ENCODE data around the gene FITM1.

The FITM1 gene

GRCh38 chr14:24165785-24166184, 35.3 kb downstream of the FITM1 start:
- no peak for FAIRE-seq

DNA sequence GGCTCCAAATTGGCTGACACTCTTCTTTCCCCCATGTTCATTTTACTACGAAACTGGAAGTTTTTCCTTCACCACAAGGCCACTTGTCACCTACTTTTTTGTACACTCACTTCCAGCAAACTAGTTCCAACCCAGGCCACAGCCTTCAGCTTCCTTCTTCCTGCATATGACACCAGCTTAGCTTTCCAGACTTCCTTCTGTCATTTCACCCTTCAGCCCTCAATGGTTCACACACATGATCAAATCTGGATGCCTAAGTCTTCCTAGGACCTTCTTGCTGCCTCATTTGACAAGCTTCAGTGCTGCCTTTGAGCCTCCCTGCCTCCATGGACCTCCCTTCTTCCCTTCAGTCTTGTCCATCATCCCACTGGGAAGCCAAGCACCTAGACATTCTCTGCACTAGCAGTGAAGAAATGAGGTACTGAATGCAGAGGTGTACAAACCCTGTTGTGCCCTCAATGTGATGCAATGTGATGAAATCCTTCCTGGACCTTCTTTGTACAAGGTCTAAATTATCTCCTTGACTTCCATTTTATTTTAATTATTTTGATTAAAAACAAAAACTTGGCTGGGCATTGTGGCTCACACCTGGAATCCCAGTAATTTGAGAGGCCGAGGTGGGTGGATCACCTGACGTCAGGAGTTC, 37.1 kb downstream of the FITM1 start:
- no peak for FAIRE-seq

GRCh38 chr14:24171422-24172260, 41.2 kb downstream of the FITM1 start, which contains the start of gene REC8:
TSS of gene REC8 (plus strand) at chr14:24172080. CDS start at chr14:24172553, 473 bp downstream.
- no peak for FAIRE-seq

DNA sequence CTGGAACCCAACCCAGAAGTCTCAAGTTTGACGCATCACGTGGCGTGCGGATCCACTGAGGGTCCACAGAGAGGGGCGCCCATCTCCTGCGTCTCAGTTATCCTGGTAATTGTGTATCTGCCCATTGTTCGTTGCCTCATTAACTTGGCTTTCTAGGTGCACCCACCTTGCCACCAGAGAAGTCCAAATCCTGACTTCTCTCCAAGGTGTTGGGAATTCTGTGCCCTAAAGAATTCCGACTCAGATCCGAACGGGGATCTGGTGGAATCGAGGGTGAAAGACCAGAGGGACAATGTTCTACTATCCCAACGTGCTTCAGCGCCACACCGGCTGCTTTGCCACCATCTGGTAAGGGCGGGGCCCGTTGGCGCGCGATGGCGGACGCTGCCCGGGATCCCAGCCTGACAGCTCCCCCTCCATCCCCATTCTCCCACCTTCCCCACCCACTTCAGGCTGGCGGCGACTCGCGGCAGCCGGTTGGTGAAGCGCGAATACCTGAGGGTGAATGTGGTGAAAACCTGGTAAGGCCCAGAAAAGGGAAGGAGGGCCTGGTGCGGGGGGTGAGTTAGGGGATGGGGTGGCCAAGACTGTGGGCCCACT, 41.9 kb downstream of the FITM1 start:
- no peak for FAIRE-seq

DNA sequence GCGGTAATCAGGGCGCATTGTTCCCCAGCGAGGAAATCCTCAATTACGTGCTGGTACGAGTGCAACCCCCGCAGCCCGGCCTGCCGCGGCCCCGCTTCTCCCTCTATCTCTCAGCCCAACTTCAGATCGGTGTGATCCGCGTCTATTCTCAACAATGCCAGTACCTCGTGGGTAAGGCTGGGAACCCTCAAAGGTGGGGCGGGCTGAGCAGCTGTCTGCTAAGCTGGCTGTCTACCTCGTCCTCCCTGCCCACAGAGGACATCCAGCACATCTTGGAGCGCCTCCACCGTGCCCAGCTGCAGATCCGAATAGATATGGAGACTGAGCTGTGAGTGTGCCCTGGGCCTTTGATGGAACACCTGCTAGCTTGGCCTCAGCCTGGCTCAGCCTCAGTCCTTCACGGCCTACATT, 42.4 kb downstream of the FITM1 start:
- no peak for FAIRE-seq

DNA sequence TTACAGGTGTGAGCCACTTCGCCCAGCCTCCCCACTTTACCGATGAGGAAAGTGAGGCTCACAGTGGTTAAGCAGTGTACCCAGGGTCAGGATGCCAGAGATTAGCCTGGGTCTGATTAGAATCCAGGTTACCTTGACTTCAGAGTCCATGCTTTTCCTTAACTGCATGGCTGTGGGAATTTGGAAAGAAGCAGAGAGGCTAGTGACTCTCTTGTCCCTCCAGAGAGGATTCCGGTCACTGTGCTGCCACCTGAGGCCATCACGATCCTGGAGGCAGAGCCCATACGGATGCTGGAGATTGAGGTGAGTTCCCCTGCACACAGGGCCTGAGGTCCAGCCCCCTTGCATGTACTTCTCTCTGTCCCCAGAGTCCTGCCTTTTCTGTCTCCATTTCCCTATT, 46.1 kb downstream of the FITM1 start:
- FAIRE-seq, result no peak

DNA sequence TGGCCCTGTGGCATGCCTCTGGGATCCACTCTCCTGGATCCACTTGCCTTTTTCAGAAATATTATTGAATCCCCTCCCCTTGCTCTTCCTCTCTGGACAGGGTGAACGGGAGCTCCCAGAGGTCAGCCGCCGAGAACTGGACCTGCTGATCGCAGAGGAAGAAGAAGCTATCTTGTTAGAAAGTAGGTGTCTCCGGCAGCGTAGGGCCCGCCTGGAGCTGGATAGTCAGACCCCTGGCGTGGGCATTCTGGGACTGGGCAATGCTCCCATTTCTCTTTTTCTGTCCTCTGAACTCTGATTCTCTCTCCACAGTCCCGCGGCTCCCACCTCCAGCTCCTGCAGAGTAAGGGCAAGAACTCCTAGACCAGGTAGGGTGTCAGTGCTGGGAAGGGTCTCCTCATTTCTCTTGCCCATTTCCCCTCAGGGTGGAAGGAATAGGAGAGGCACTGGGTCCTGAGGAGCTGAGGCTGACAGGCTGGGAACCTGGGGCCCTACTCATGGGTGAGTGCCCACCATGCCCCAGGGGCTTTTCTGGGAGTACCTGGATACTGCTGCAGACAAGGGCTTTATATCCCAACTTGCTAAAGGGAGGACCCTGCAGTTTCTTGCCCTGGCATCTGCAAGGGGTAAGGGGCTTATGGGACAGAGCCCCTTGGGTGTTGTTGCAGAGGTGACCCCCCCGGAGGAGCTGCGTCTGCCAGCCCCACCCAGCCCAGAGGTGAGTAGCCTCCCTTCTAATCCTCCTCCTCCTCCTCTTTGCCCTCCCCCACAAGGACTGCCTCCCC, 46.8 kb downstream of the FITM1 start:
- no peak for FAIRE-seq

DNA sequence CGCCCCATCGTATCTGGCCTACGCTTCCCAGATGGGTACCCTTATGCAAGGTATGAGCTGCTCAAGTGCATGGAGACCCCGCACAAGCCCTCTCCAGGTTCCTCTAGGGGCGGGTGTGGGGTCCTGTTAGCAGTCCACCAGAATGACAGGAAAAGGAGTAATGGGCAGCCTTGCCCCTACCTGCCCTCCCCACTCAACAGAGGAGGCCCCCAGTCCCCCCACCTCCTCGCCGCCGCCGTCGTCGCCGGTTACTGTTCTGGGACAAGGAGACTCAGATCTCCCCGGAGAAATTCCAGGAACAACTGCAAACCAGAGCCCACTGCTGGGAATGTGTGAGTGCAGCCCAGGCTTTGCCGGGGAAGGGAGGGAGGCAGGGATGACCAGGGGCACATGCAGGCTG, 47.4 kb downstream of the FITM1 start:
- FAIRE-seq, result no peak

DNA sequence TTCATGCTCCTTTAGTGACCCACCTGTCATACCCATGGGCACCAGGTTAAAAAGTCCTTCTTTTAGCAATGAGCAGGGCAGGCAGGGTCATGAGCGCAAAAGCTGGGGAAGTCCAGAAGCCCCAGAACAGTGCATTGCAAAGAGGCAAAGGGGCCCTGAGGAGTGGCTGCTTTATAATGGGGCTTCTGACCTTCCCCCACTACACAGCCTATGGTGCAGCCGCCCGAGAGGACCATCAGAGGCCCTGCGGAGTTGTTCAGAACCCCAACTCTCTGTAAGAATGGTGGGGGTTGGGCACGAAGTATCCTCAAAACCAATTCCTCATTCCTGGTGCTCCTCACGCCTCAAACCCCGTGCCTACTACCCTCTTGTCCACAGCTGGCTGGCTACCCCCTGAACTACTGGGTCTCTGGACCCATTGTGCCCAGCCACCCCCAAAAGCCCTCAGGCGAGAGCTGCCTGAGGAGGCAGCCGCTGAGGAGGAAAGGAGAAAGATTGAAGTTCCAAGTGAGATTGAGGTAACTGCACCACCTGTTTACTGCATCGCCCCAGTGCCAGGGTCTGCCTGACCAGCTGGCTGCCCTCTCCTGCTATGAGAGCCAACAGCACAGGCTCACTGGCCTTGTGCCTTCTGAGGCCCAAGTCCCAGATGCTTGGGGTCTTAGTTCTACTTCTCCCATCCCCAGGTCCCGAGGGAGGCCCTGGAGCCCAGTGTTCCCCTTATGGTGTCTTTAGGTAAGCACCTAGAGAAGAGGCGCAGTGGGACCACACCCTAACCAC, 48.1 kb downstream of the FITM1 start:
- no peak for FAIRE-seq

DNA sequence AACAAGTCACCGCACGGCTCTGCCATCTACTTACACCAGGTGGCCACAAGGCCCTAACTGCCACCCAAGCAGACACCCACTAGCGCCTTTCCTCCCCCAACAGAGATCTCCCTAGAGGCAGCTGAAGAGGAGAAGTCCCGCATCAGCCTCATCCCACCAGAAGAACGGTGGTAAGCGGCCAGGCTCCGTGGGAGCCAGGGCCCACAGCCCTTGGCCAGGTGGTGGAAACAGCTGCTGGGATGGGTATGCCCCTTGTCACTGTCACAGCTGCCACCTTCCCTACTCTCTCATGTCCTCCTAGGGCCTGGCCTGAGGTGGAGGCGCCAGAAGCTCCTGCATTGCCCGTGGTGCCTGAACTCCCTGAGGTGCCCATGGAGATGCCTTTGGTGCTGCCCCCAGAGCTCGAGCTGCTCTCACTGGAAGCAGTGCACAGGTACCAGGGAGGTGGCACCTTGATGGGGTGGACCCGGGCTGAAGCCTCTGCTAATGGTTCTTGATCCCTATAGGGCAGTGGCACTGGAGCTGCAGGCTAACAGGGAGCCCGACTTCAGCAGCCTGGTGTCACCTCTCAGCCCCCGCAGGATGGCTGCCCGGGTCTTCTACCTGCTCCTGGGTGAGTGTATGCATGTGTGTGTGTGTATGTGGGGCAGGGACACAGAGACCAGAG, 49.0 kb downstream of the FITM1 start:
- no peak for FAIRE-seq

GRCh38 chr14:24179961-24180796, 49.7 kb downstream of the FITM1 start:
- FAIRE-seq, result no peak

DNA sequence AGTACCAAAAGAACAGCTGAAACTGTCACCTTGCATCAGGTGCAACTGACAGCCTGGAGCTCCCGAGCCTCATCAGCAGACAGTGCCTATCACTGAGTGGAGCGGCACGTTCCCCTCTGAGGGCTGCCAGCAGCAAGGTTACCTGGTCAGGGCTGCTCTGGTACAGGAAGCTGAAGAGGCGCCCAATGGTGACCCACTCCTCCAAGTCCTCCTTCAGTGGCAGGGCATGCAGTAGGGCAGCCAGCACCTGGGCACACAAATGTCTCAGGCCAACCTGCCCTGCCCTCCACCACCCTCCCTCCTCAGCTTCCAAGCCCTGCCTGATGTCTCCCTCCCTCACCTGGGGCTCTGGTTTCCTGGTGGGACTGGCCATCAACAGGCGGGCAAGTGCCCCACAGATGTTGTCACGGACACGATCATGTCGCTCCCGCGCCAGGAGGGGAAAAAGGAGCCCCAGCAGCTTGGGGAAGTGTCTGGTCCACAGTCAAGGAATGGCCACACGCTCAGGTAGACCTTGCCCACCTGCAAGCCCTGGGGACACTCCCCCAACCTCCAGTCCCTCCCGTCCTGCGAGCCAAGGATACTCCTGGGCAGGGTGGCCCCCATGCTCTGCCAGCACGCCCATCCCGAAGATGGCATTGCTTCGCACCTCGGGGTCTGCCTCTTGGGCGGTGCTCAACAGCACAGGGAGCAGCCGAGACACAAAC, 51.1 kb downstream of the FITM1 start:
- no peak for FAIRE-seq
